ENCODE results near the gene RNASEH2B. TPM values are rescaled to one million over a fixed set of nuclear protein-coding genes. Genes with fewer than 3 reads are reported as not detected.

The RNASEH2B gene
- 100 to 1,000 TPM; 108 to 126 TPM for total RNA-seq

GRCh38 chr13:50909605-50910484, at the start of gene RNASEH2B:
TSS of gene RNASEH2B (plus strand) at chr13:50909791. CDS start at chr13:50910077, 286 bp downstream.
- Mint-ChIP-seq H3K27ac (peak within 1 kb of the TSS; percentile 100), H3K9me3 (ENCODE audit: low read depth) (no peaks in the 10 kb centered on the region), H3K4me3 (peak within 1 kb of the TSS; percentile 99), H3K4me1 (peaks cover 44% of the 10 kb centered on the region), H3K36me3 (peaks cover 16% of the 10 kb centered on the region), H3K27me3 (no peaks in the 10 kb centered on the region)
- ATAC-seq (peak; percentile 76), DNase-seq (peak; percentile 79)
- CTCF ChIA-PET, result interaction anchor here (0.6 to 8.8 kb wide), 4 partner anchors 15 to 825 kb away, joined by 3 to 135 read pairs (median 4); no protein-coding TSS in a partner anchor

GRCh38 chr13:50864492-50864891, 45.1 kb upstream of the RNASEH2B start:
- DNase-seq (no peak), ATAC-seq (no peak)
- H3K27ac Mint-ChIP-seq, result no peak overlapping the region
- H3K27me3 Mint-ChIP-seq, result peaks cover 23% of the 10 kb centered on the region
- CTCF ChIA-PET, result no interaction called here
- peaks cover 2% of the 10 kb centered on the region for H3K4me1 Mint-ChIP-seq
- H3K9me3 Mint-ChIP-seq (ENCODE audit: low read depth), result peaks cover 4% of the 10 kb centered on the region
- no peak overlapping the region for H3K4me3 Mint-ChIP-seq
- H3K36me3 Mint-ChIP-seq, result peaks cover 8% of the 10 kb centered on the region

DNA sequence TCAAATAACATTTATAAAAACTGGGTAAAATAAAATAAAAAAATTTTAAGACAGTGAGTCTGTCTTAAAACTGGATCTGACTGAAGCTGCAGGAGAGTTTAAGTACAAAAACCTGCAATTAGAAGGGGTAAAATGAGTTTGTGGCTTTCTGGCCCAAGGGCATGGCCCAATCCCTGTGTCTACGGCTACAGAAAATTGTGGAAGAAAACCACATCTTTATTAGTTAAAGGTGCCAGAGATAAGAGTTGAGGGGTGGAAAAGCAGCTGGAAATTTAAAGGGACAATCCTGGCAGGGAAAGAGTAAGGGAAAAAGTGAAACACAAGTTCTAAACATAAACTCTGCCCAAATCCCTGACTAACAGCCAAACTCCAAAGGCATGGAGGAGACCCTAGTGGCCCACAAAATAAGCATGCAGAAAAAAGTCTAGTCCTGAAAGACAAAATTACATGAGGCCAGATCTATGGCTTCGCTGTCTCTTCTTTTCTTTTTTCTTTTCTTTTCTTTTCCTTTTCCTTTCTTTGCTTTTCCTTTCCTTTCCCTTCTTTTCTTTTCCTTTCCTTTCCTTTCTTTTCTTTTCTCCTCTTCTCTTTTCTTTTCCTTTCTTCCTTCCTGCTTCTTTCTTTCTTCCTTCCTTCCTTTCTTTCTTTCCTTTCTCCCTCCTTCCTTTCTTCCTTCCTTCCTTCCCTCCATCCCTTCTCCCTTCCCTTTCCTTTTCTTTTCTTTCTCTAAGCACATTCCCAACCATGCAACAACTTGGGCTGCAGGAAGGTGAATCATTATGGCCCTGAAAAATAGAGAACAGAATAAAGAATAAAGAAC, 42.6 kb upstream of the RNASEH2B start:
- CTCF ChIA-PET, result no interaction called here
- DNase-seq (no peak), ATAC-seq (no peak)
- H3K36me3 Mint-ChIP-seq, result no peaks in the 10 kb centered on the region
- H3K9me3 Mint-ChIP-seq (ENCODE audit: low read depth), result no peaks in the 10 kb centered on the region
- H3K4me1 Mint-ChIP-seq, result peaks cover 2% of the 10 kb centered on the region
- H3K4me3 Mint-ChIP-seq, result no peak overlapping the region
- no peak overlapping the region for H3K27ac Mint-ChIP-seq
- peaks cover 18% of the 10 kb centered on the region for H3K27me3 Mint-ChIP-seq

DNA sequence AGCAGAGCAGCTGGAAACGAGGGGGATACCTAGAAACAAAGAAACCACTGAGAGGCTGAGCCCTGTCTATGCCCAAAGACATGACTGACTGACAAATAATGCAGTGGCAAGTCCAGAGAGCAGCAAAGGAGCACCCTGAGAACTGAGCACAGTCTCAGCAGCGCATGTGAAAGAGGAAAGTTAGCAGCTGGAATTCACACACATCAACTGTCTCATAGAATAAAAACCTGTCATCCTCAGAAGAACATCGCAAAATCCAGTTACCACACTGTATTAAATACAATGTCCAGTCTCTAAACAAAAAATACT, 42.0 kb upstream of the RNASEH2B start:
- H3K36me3 Mint-ChIP-seq, result no peaks in the 10 kb centered on the region
- DNase-seq, result no peak
- CTCF ChIA-PET, result no interaction called here
- no peak overlapping the region for H3K4me3 Mint-ChIP-seq
- no peaks in the 10 kb centered on the region for H3K9me3 Mint-ChIP-seq (ENCODE audit: low read depth)
- no peak overlapping the region for H3K27ac Mint-ChIP-seq
- ATAC-seq, result no peak
- peaks cover 2% of the 10 kb centered on the region for H3K4me1 Mint-ChIP-seq
- peaks cover 18% of the 10 kb centered on the region for H3K27me3 Mint-ChIP-seq

DNA sequence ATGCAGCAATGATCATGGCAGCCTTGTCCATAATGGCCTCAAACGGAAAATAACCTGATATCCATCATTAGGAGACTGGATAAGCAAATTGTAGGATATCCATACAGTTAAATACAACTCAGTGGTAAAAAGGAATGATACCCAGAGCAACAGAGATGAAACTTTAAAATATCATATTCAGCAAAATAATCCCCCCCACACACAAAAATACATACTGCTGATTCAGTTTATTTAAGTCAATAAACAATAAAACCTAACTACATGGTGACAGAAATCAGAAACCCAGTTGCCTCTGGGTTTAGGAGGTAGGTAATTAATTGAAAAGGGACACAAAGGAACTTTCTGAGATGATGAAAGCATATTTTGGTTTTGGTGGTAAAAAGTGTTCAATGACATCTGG, 38.2 kb upstream of the RNASEH2B start:
- no peak for ATAC-seq
- CTCF ChIA-PET, result no interaction called here

GRCh38 chr13:50873467-50873866, 36.1 kb upstream of the RNASEH2B start:
- no peaks in the 10 kb centered on the region for H3K9me3 Mint-ChIP-seq (ENCODE audit: low read depth)
- no peak for DNase-seq
- CTCF ChIA-PET, result no interaction called here
- no peaks in the 10 kb centered on the region for H3K36me3 Mint-ChIP-seq
- no peak overlapping the region for H3K27ac Mint-ChIP-seq
- H3K4me3 Mint-ChIP-seq, result no peak overlapping the region
- peaks cover 3% of the 10 kb centered on the region for H3K27me3 Mint-ChIP-seq
- no peaks in the 10 kb centered on the region for H3K4me1 Mint-ChIP-seq
- no peak for ATAC-seq

More for the DNA sequence above, 38.2 kb upstream of the RNASEH2B start:
- no peak overlapping the region for H3K27ac Mint-ChIP-seq
- H3K9me3 Mint-ChIP-seq (ENCODE audit: low read depth), result no peaks in the 10 kb centered on the region
- peaks cover 15% of the 10 kb centered on the region for H3K27me3 Mint-ChIP-seq
- H3K36me3 Mint-ChIP-seq, result no peaks in the 10 kb centered on the region
- H3K4me3 Mint-ChIP-seq, result no peak overlapping the region
- no peak for DNase-seq
- no peaks in the 10 kb centered on the region for H3K4me1 Mint-ChIP-seq

DNA sequence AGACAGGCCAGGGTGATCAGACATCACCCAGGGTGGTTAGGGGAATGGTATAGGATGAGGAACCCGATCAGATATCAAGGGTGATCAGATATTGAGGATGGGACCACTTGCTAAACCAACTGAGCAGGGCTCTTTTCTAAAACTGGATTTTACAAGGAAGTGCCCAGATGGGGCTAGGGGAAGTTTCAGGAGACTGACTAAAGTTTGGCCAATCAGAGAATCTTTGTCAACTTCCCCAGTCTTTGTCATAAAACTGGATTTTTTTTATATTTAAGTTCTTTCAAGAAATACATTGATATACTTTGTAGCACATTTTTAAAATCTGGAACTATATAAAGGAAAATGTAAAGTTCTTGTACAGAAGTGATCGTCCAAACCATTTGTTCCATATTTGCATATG, 35.6 kb upstream of the RNASEH2B start:
- no peak for ATAC-seq
- no peaks in the 10 kb centered on the region for H3K9me3 Mint-ChIP-seq (ENCODE audit: low read depth)
- no peak overlapping the region for H3K4me3 Mint-ChIP-seq
- H3K36me3 Mint-ChIP-seq, result no peaks in the 10 kb centered on the region
- CTCF ChIA-PET, result no interaction called here
- H3K27me3 Mint-ChIP-seq, result peaks cover 3% of the 10 kb centered on the region
- DNase-seq, result no peak
- no peak overlapping the region for H3K27ac Mint-ChIP-seq
- no peaks in the 10 kb centered on the region for H3K4me1 Mint-ChIP-seq

- CTCF ChIA-PET, result interaction anchor here (1.9 kb wide), 1 partner anchor 9 kb away, joined by 6 read pairs; no protein-coding TSS in a partner anchor
- H3K27ac Mint-ChIP-seq, result no peak overlapping the region
- peaks cover 3% of the 10 kb centered on the region for H3K36me3 Mint-ChIP-seq
- no peak overlapping the region for H3K4me3 Mint-ChIP-seq
- no peaks in the 10 kb centered on the region for H3K9me3 Mint-ChIP-seq (ENCODE audit: low read depth)
- no peaks in the 10 kb centered on the region for H3K4me1 Mint-ChIP-seq
- DNase-seq (no peak), ATAC-seq (no peak)
- no peaks in the 10 kb centered on the region for H3K27me3 Mint-ChIP-seq
Observed at GRCh38 chr13:50882816-50883435, 26.7 kb upstream of the RNASEH2B start.

- Mint-ChIP-seq H3K4me3 (no peak overlapping the region), H3K36me3 (peaks cover 3% of the 10 kb centered on the region), H3K4me1 (no peaks in the 10 kb centered on the region), H3K27ac (no peak overlapping the region), H3K27me3 (no peaks in the 10 kb centered on the region), H3K9me3 (ENCODE audit: low read depth) (no peaks in the 10 kb centered on the region)
- CTCF ChIA-PET, result no interaction called here
- ATAC-seq (no peak), DNase-seq (no peak)
Observed at GRCh38 chr13:50883728-50884127, 25.9 kb upstream of the RNASEH2B start.

GRCh38 chr13:50884265-50884664, 25.3 kb upstream of the RNASEH2B start:
- no peak overlapping the region for H3K27ac Mint-ChIP-seq
- no peaks in the 10 kb centered on the region for H3K27me3 Mint-ChIP-seq
- H3K36me3 Mint-ChIP-seq, result peaks cover 3% of the 10 kb centered on the region
- no peak overlapping the region for H3K4me3 Mint-ChIP-seq
- ATAC-seq, result no peak
- no peaks in the 10 kb centered on the region for H3K4me1 Mint-ChIP-seq
- no peaks in the 10 kb centered on the region for H3K9me3 Mint-ChIP-seq (ENCODE audit: low read depth)
- DNase-seq, result no peak
- CTCF ChIA-PET, result no interaction called here

DNA sequence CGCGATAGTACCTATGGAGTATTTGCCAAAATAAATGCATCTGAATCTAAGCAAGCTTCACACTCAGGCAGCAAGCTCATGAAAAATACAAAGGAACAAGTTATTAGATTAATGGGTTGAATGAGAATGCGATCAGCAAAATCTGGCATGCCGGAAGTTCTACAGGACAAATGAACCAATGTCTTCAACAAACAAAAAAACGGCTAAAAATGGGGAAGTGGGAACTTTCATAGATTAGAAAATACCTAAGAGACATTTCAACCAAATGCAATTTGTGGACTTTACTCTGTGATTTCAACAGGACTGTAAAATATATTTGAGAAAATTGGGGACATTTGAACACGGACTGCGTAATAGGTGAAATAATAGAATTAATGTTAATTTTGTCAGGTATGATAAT, 22.4 kb upstream of the RNASEH2B start:
- H3K27me3 Mint-ChIP-seq, result no peaks in the 10 kb centered on the region
- ATAC-seq (no peak), DNase-seq (no peak)
- CTCF ChIA-PET, result no interaction called here
- no peaks in the 10 kb centered on the region for H3K9me3 Mint-ChIP-seq (ENCODE audit: low read depth)
- no peak overlapping the region for H3K4me3 Mint-ChIP-seq
- no peak overlapping the region for H3K27ac Mint-ChIP-seq
- peaks cover 5% of the 10 kb centered on the region for H3K36me3 Mint-ChIP-seq
- peaks cover 18% of the 10 kb centered on the region for H3K4me1 Mint-ChIP-seq

- Mint-ChIP-seq H3K4me1 (peaks cover 28% of the 10 kb centered on the region), H3K27ac (no peak overlapping the region), H3K4me3 (no peak overlapping the region), H3K9me3 (ENCODE audit: low read depth) (no peaks in the 10 kb centered on the region), H3K36me3 (peaks cover 3% of the 10 kb centered on the region), H3K27me3 (no peaks in the 10 kb centered on the region)
- CTCF ChIA-PET, result no interaction called here
- ATAC-seq, result no peak
- DNase-seq, result no peak
Observed at GRCh38 chr13:50888362-50888761, 21.2 kb upstream of the RNASEH2B start.

DNA sequence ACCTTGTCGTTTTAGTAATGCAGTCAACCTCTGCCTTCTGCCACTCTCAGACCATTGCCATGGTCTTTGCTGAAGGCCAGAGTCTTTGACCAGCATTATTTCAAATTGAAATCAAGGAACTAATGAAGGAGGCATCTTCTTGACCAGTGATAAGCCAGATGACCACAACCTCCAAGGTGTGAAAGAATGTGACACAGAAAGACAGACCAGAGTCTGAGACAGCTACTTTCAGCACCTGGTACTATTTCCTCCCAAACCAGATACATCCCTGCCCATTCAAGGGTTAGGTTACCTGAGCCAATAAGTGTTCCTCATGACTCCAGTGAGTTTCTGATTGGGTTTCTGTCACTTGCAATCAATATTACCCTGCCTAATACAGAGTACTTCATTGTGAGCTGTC, 20.3 kb upstream of the RNASEH2B start:
- CTCF ChIA-PET, result no interaction called here
- Mint-ChIP-seq H3K27ac (no peak overlapping the region), H3K4me3 (no peak overlapping the region), H3K4me1 (peaks cover 37% of the 10 kb centered on the region), H3K27me3 (no peaks in the 10 kb centered on the region), H3K9me3 (ENCODE audit: low read depth) (no peaks in the 10 kb centered on the region), H3K36me3 (peaks cover 10% of the 10 kb centered on the region)
- no peak for ATAC-seq
- DNase-seq, result no peak
